Purkinje cell (primary cell): Measurements from ENCODE around the gene TRAPPC14. TPM values are rescaled to one million over a fixed set of nuclear protein-coding genes. Genes with fewer than 3 reads are reported as not detected.

Source experiments
- polyA plus RNA-seq: library from polyadenylated mRNA; unstranded; fragments of >200 nt; fragmentation: Nextera tagmentation; gene quantifications from 2 replicates; pipeline ENCODE4 v1.2.1, GENCODE V29; 2014

Gene TRAPPC14
- 0.97 and 4.0 TPM in 2 replicates for polyA plus RNA-seq

GRCh38 chr7:100158229-100159098 is at the start of gene TRAPPC14:
TRAPPC14 (minus strand) TSS chr7:100158723; CDS start chr7:100158499, 224 bp downstream.

GRCh38 chr7:100177045-100178001 is 18.8 kb upstream of the TRAPPC14 start, which contains the start of the genes GPC2 and STAG3:
GPC2 (minus strand) TSS chr7:100177381; CDS start chr7:100177199, 182 bp downstream.
STAG3 (plus strand) TSS chr7:100177918; CDS start chr7:100180557, 2,639 bp downstream.

GRCh38 chr7:100148559-100149328 is 9.8 kb downstream of the TRAPPC14 start, which contains the start of gene LAMTOR4:
LAMTOR4 (plus strand) TSS chr7:100148918; CDS start chr7:100148973, 55 bp downstream.

GRCh38 chr7:100126931-100127865 is 31.3 kb downstream of the TRAPPC14 start, which contains the start of gene MBLAC1:
MBLAC1 (plus strand) TSS chr7:100126967; CDS start chr7:100127396, 429 bp downstream.

GRCh38 chr7:100119072-100119969 is 39.2 kb downstream of the TRAPPC14 start, which contains the start of the genes CNPY4 and TAF6:
CNPY4 (plus strand) TSS chr7:100119634; CDS start chr7:100119745, 111 bp downstream.
TAF6 (minus strand) TSS chr7:100119358; CDS start chr7:100114209, 5,149 bp downstream.

Other genes starting within 250 kb of the TRAPPC14 start
- gene TRIM4, start 239.2 kb downstream of the TRAPPC14 start, polyA plus RNA-seq: 3.7 and 6.7 TPM in 2 replicates
- not detected in 2 replicates for gene GJC3, start 229.1 kb downstream of the TRAPPC14 start, polyA plus RNA-seq
- not detected in 2 replicates for gene AZGP1, start 182.7 kb downstream of the TRAPPC14 start, polyA plus RNA-seq
- 8.3 and 11.2 TPM in 2 replicates for gene ZKSCAN1, start 143.1 kb downstream of the TRAPPC14 start, polyA plus RNA-seq
- gene ZSCAN21, start 108.9 kb downstream of the TRAPPC14 start, polyA plus RNA-seq: 1.5 and 3.8 TPM in 2 replicates
- gene ZNF3, start 77.0 kb downstream of the TRAPPC14 start, polyA plus RNA-seq: 3.4 and 4.4 TPM in 2 replicates
- gene COPS6, start 69.8 kb downstream of the TRAPPC14 start, polyA plus RNA-seq: 160 and 204 TPM in 2 replicates
- gene MCM7, start 57.3 kb downstream of the TRAPPC14 start, polyA plus RNA-seq: 0.59 and 2.2 TPM in 2 replicates
- gene AP4M1, start 57.1 kb downstream of the TRAPPC14 start, polyA plus RNA-seq: 1.2 and 1.5 TPM in 2 replicates
- gene TAF6, start 39.4 kb downstream of the TRAPPC14 start, polyA plus RNA-seq: 1.8 and 3.9 TPM in 2 replicates
- 0.54 and 1.2 TPM in 2 replicates for gene CNPY4, start 39.1 kb downstream of the TRAPPC14 start, polyA plus RNA-seq
- 0.28 TPM in 1 of 2 replicates, not detected in the other for gene MBLAC1, start 31.8 kb downstream of the TRAPPC14 start, polyA plus RNA-seq
- 372 and 417 TPM in 2 replicates for gene LAMTOR4, start 9.8 kb downstream of the TRAPPC14 start, polyA plus RNA-seq
- 0.24 and 0.43 TPM in 2 replicates for gene GAL3ST4, start 9.9 kb upstream of the TRAPPC14 start, polyA plus RNA-seq
- gene GPC2, start 18.7 kb upstream of the TRAPPC14 start, polyA plus RNA-seq: not detected in 2 replicates
- 0.55 and 2.1 TPM in 2 replicates for gene STAG3, start 19.2 kb upstream of the TRAPPC14 start, polyA plus RNA-seq
- not detected in 2 replicates for gene PVRIG, start 61.2 kb upstream of the TRAPPC14 start, polyA plus RNA-seq
- gene SPDYE3, start 149.0 kb upstream of the TRAPPC14 start, polyA plus RNA-seq: 1.0 and 2.3 TPM in 2 replicates
- 1.9 and 9.4 TPM in 2 replicates for gene PILRB, start 199.4 kb upstream of the TRAPPC14 start, polyA plus RNA-seq
- 5.6 and 8.2 TPM in 2 replicates for gene PILRA, start 214.8 kb upstream of the TRAPPC14 start, polyA plus RNA-seq